GM19467 (cell line): ENCODE measurements around the gene DGCR2.
"Not testable (repeated sequence)": the region's sequence is repeated elsewhere in the genome, so short reads cannot be mapped to it uniquely, and the experiment has no call there.

Source experiments
- ATAC-seq: cut with Tn5 transposase; IDR thresholded peaks from one replicate; pipeline ENCODE4 v1.9.1; 2021; ENCODE audit warnings: mild to moderate bottlenecking, moderate library complexity; ENCODE audit not compliant: unreplicated experiment

DGCR2 gene

GRCh38 chr22:19061471-19062138 is 60.6 kb downstream of the DGCR2 start:
- no peak for ATAC-seq

GRCh38 chr22:19060356-19061009 is 61.7 kb downstream of the DGCR2 start:
- ATAC-seq = no peak

- no peak for ATAC-seq
Measured at GRCh38 chr22:19059481-19060278, 62.5 kb downstream of the DGCR2 start.

- ATAC-seq = no peak
Measured at GRCh38 chr22:19058713-19059451, 63.3 kb downstream of the DGCR2 start.

DNA sequence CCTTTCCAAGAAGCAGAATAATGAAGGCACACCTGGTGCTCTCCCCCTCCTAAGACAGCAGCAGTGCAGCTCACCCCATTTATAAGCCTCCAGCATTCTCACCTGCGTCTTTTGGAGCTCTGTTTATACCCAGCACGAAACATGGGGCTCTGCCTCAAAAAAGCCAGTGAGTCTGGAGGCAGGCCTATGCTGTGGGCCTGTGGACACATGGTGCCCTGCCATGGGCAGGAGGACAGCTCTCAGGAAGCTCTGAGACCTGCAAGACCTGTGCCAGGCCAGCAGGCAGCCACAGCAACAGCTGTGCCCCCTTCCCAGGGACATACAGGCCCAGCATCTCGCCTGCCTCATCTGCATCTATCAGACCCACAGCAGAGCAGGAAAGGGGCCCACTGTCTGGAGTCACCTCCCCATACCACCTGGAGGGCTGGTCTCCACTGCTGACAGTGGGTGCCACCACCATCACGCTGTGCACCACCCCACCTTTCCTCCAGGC is 64.2 kb downstream of the DGCR2 start:
- no peak for ATAC-seq

- no peak for ATAC-seq
Measured at GRCh38 chr22:19057539-19057938, 64.7 kb downstream of the DGCR2 start.

DNA sequence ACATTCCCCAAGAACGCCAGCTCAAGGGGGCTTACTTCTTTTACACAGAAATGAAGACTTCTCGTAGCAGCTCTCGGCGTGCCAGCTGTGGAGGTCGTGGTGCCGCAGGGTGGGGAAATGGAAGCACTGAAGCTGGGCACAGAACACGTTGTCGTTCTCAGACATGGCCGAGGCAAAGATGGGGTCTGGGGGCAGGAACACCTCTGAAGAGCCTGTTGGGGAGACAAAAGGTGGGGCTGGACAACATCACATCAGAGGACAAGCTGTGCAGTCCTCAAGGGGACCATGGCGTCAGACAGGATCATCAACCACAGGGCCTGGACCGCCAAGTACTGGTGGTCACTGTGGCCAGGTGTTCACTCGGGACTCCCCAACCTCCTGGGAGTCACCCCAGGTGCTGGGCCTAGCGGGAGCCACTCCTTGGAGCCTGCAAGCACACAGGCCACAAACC is 65.2 kb downstream of the DGCR2 start:
- no peak for ATAC-seq

DNA sequence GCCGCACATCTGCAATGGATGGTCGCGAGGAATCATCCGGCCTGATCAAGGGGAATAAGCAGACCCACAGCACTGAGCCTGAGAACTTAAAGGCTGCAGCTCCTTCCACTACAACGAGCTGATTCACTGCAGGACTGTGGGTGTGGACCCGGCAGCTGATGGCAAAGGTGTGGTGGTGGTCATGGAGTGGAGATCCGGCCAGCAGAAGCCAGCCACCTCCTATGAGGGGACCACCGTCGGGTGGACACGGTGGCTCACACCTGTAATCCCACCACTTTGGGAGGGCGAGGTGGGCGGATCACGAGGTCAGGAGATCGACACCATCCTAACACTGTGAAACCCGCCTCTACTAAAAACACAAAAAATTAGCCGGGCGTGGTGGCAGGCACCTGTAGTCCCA is 66.4 kb downstream of the DGCR2 start:
- ATAC-seq = no peak

DNA sequence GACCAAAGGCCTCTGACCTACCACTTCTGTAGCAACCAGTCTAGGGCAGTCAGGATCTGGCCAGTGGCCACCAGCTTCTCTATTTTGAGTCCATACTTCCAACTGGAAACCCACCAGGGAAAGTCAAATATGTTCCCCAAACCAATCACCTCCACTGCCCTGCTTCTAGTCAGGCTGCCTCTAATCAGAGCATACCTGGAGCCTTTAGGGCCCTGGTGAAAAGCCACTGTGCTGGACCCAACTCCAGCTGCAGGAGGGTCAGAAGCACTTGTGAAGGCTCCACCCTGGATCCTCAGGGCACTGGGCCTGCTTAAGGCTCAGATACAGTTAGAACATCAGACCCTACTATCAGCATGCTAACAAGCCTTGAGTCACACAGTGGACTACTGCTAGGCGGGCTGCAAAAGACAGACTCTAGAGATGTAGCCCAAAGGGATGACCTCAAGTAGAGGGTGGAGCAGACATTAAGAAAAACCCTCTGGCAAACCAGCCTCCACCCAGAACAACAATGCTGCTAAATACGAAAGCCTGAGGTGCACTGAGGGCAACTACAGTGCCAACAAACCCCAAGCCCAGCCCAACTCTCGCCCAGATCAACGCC is 69.2 kb downstream of the DGCR2 start:
- no peak for ATAC-seq

DNA sequence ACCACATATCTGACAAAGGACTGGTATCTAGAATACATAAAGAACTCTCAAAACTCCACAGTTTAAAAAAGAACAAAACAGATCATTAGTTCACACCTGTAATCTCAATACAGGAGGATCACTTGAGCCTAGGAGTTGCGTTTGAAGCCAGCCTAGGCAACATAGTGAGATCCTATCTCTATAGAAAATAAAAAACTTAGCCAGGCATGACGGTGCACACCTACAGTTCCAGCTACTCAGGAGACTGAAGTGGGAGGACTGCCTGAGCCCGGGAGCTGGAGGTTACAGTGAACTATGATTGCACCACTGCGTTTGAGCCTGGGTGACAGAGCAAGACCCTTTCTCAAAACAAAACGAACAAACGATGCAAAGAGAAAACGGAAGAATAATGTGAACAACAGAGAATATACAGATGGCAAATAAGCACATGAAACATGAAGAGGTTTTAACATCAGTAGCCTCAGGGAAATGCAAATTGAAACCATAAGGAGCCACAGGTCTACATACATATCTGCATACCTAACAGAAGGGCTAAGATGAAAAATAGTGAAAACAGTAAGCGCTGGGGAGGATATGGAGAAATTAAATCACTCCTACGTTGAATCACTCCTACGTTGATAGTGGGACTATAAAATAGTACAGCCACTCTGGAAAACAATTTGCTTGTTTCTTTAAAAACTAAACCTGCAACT is 70.7 kb downstream of the DGCR2 start:
- no peak for ATAC-seq

GRCh38 chr22:19050847-19051246 is 71.4 kb downstream of the DGCR2 start:
- ATAC-seq = not testable (repeated sequence)

DNA sequence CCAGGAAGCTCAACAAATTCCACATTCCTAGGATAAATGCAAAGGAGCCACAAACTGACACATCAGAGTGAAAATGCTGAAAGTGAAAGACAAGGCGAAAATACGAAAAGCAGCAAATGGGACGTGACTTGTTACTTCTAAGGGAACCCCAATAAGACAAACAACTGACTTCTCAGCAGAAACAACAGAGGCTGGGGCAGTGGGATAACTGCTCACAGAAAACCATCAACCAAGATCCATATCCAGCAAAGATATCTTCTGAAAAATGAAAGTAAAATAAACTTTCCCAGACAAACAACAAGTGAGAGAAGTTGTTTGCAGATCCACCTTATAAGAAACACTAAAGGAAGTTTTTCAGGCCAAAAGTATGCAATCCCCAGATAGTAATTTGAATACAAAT is 72.1 kb downstream of the DGCR2 start:
- no peak for ATAC-seq

GRCh38 chr22:19048531-19048930 is 73.7 kb downstream of the DGCR2 start:
- ATAC-seq = no peak

GRCh38 chr22:19047993-19048392 is 74.2 kb downstream of the DGCR2 start:
- ATAC-seq = no peak

GRCh38 chr22:19046719-19047609 is 75.2 kb downstream of the DGCR2 start:
- no peak for ATAC-seq

DNA sequence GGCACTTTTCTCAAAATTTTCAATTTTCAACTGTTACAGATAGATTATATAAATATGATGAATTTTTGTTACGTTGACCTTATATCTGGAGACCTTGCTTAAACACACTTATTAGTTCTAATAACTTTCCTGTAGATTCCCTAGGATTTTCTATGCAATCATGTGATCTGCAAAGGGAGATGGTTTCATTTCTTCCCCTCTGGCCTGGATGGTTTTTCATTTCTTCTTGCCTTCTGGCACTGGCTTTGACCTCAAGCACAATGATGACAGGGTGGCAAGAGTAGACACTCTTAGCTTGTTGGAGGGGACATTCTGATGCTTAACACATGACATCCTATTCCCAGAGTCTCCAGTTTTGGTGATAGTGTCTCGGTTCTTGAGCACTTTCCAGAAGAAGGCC is 75.9 kb downstream of the DGCR2 start:
- ATAC-seq = no peak

DNA sequence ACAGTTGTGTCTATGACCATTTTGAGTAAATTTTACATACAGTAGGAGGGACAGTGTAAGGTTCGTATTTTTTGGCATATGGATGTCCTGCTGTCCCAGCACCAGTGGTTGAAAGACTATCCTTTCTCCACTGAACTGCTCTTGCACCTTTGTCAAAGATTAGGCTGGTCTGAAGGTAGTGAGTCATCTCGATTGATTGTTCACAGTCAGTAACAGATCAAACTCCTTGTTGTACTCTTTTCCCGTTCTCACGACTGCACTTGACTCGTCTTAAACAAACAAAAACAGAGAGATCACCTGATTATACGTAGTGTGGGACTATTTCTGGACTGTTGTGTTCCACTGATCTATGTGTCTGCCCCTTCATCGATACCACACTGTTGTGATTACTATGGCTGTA is 77.1 kb downstream of the DGCR2 start:
- no peak for ATAC-seq

DNA sequence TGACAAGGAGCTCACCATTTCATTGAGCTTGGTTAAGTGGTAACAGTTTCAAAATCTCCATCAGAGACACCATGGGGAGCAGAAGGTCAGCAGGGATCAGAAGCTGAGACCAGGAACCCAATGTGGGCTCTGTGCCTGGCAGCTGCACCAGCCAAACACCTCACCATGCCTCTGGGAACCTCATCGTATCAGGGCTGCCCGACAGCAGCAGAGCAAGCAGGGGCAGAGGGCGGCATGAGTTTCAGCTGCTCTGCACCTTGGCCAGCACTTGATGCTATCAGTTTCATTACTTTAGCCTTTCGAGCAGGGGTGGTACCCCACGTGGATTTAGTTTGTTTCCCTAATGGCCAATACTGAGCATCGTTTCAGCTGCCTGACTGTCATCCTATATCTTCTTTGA is 77.8 kb downstream of the DGCR2 start:
- no peak for ATAC-seq
